Activated CD8-positive, alpha-beta T cell treated with anti-CD3 and anti-CD28 coated beads for 36 hours (primary cell): ENCODE measurements around the gene LRRC19. TPM values are rescaled to one million over a fixed set of nuclear protein-coding genes. Genes with fewer than 3 reads are reported as not detected.

Experiments
- ATAC-seq: fragments of 200-7000 bp; cut with Tn5 transposase; one replicate; pipeline ENCODE4 v1.10.0; 2021; ENCODE audit warnings: mild to moderate bottlenecking, moderate library complexity
- CTCF ChIA-PET: fragments of 350-600 bp; sonication (Branson Sonifier 250); formaldehyde crosslinking; loops from one replicate; lab custom pipeline; 2021; ENCODE audit warnings: antibody characterized with exemption; lab: Charles Lee
- POLR2A ChIA-PET: fragments of 350-600 bp; sonication (Branson Sonifier 250); formaldehyde crosslinking; loops from one replicate; lab custom pipeline; 2021; ENCODE audit warnings: antibody characterized with exemption; lab: Charles Lee
- DNase-seq: peaks from one replicate; pipeline ENCODE4 v3.0.0-alpha.2; 2020
- H3K27ac Mint-ChIP-seq: one replicate; pipeline ENCODE4 v1.8.0; 2021; ENCODE audit warnings: mild to moderate bottlenecking, mixed read lengths
- H3K27me3 Mint-ChIP-seq: one replicate; pipeline ENCODE4 v1.8.0; 2021; ENCODE audit warnings: mixed read lengths
- H3K36me3 Mint-ChIP-seq: one replicate; pipeline ENCODE4 v1.8.0; 2021; ENCODE audit warnings: low read depth, mixed read lengths
- H3K4me1 Mint-ChIP-seq: one replicate; pipeline ENCODE4 v1.8.0; 2021; ENCODE audit warnings: low read depth, mixed read lengths
- H3K4me3 Mint-ChIP-seq: one replicate; pipeline ENCODE4 v1.8.0; 2021; ENCODE audit warnings: mild to moderate bottlenecking, moderate library complexity, mixed read lengths
- H3K9me3 Mint-ChIP-seq: one replicate; pipeline ENCODE4 v1.8.0; 2021; ENCODE audit warnings: mixed read lengths
- CTCF ChIP-seq: fragments of 200-600 bp; IDR thresholded peaks from one replicate; pipeline ENCODE4 v1.8.0; 2022; ENCODE audit warnings: antibody characterized with exemption, mild to moderate bottlenecking
- intact Hi-C: fragments of 100-400 bp; cut with micrococcal nuclease; formaldehyde crosslinking; loops from one replicate; pipeline ENCODE4 v1.10.0; 2022
- total RNA-seq, 2 experiments: library from RNA; stranded (reverse); gene quantifications; one replicate each; pipeline ENCODE4 v1.2.3, GENCODE V29; 2021

LRRC19 gene
- total RNA-seq, 2 experiments from 2014 or later, result not detected

- Mint-ChIP-seq H3K36me3 (peaks cover 25% of the 10 kb centered on the region), H3K9me3 (no peaks in the 10 kb centered on the region), H3K4me3 (peak within 1 kb of the TSS; percentile 76), H3K27ac (peak within 1 kb of the TSS; percentile 99), H3K27me3 (peaks cover 4% of the 10 kb centered on the region), H3K4me1 (peaks cover 36% of the 10 kb centered on the region)
- ATAC-seq (peak; percentile 98), DNase-seq (peak; percentile 90)
- CTCF ChIA-PET, result interaction anchor here (1.2 to 1.9 kb wide), 3 partner anchors 9 to 55 kb away, joined by 3 to 9 read pairs (median 5); partner anchors contain the start of genes CAAP1 and IFT74
- no peak for TF ChIP-seq CTCF
- intact Hi-C loops, result no loop called here
- POLR2A ChIA-PET, result interaction anchor here (1.1 to 2.2 kb wide), 6 partner anchors 9 to 55 kb away, joined by 3 to 15 read pairs (median 6); partner anchors contain the start of genes CAAP1 and IFT74
Measured at GRCh38 chr9:26946753-26947727, 58.4 kb downstream of the LRRC19 start, which contains the start of gene PLAA. PLAA (minus strand) TSS chr9:26947242; CDS start chr9:26947045, 197 bp downstream.

GRCh38 chr9:26945591-26945990, 59.9 kb downstream of the LRRC19 start:
- ChIA-PET POLR2A (interaction anchor here (0.8 kb wide), 1 partner anchor 53 kb away, joined by 3 read pairs; the partner anchor contains the start of gene CAAP1), CTCF (no interaction called here)
- H3K27ac Mint-ChIP-seq, result peak overlapping the region; percentile 99
- peaks cover 33% of the 10 kb centered on the region for H3K36me3 Mint-ChIP-seq
- ATAC-seq, result no peak
- intact Hi-C loops, result no loop called here
- DNase-seq, result no peak
- TF ChIP-seq CTCF, result no peak
- H3K27me3 Mint-ChIP-seq, result peaks cover 4% of the 10 kb centered on the region
- H3K9me3 Mint-ChIP-seq, result no peaks in the 10 kb centered on the region
- H3K4me3 Mint-ChIP-seq, result peak overlapping the region; percentile 76
- peaks cover 48% of the 10 kb centered on the region for H3K4me1 Mint-ChIP-seq

Other genes with a start within 250 kb of the LRRC19 start
- gene CAAP1, start 112.9 kb downstream of the LRRC19 start, total RNA-seq, result 10 to 100 TPM; 16.8 to 19.0 TPM
- gene PLAA, start 58.4 kb downstream of the LRRC19 start, total RNA-seq, result 10 to 100 TPM; 29.8 to 31.9 TPM
- 1 to 10 TPM; 9.1 to 9.2 TPM for gene IFT74, start 49.3 kb downstream of the LRRC19 start, total RNA-seq
- not detected for gene TEK, start 103.6 kb upstream of the LRRC19 start, total RNA-seq